ENCODE results near the gene CCDC174. TPM values are rescaled to one million over a fixed set of nuclear protein-coding genes. Genes with fewer than 3 reads are reported as not detected.

The CCDC174 gene
- total and polyA plus RNA-seq, 2 donors (not counting 3 experiments of a cell fraction or from before 2014, with no cell fraction given) = 4.7 to 16.6 TPM

GRCh38 chr3:14717307-14717706 lies 65.7 kb downstream of the CCDC174 start:
- Histone ChIP-seq H3K9ac (replicated peaks; ENCODE audit: extremely low read depth, insufficient read depth, low read length) (no peak overlapping the region), H2AFZ (ENCODE audit: low read depth, low read length) (no peak overlapping the region), H4K20me1 (replicated peaks; ENCODE audit: control insufficient read depth, extremely low read depth, insufficient read depth, low read length) (no peaks in the 10 kb centered on the region), H3K9me1 (replicated peaks; ENCODE audit: control insufficient read depth, extremely low read depth, insufficient read depth, low read length) (no peaks in the 10 kb centered on the region), H3K27me3 (ENCODE audit: control insufficient read depth in 2 of 2, insufficient read depth in 2 of 2, low read length in 2 of 2) (peaks cover 6 to 13% of the 10 kb centered on the region in 2 experiments), H3K4me1 (ENCODE audit: control insufficient read depth, extremely low read depth, insufficient read depth, low read length) (no peaks in the 10 kb centered on the region), H3K4me3 (replicated peaks in 1 of 3; ENCODE audit: insufficient read depth in 1 of 3, low read depth in 1 of 3, low read length in 3 of 3) (no peak overlapping the region), H3K79me2 (ENCODE audit: control insufficient read depth, insufficient read depth, low read length) (no peaks in the 10 kb centered on the region), H3K36me3 (ENCODE audit: control insufficient read depth in 2 of 2, extremely low read depth in 1 of 2, insufficient read depth in 2 of 2, low read length in 2 of 2) (no peaks in the 10 kb centered on the region), H3K4me2 (ENCODE audit: insufficient read depth, low read length) (no peak overlapping the region), H3K9me3 (replicated peaks; ENCODE audit: control insufficient read depth, insufficient read depth, low read length) (no peaks in the 10 kb centered on the region), H3K27ac (ENCODE audit: insufficient read depth, low read depth, low read length) (no peak overlapping the region)
- POLR2A ChIA-PET = no interaction called here
- no peak for TF ChIP-seq POLR2AphosphoS5 (IDR thresholded peaks at IDR 0.05; ENCODE audit: insufficient read depth, low read depth, low read length)
- TF ChIP-seq FOS (IDR thresholded peaks at IDR 0.05; ENCODE audit: borderline replicate concordance, insufficient read depth, low read length) = no peak
- no peak for TF ChIP-seq GATA2 (IDR thresholded peaks at IDR 0.05; ENCODE audit: insufficient read depth, insufficient read length, low read depth, low read length)
- TF ChIP-seq MYC (IDR thresholded peaks at IDR 0.05; ENCODE audit: low read depth, low read length) = no peak
- TF ChIP-seq JUN (IDR thresholded peaks at IDR 0.05; ENCODE audit: borderline replicate concordance, insufficient read depth, insufficient read length, low read depth) = no peak
- intact Hi-C loops (cut with micrococcal nuclease) (no loop called here), dilution Hi-C loops (cut with MboI; ENCODE audit: extremely low pct_ligation_motif_present, low sequenced_read_pairs) (no loop called here)
- DNase-seq (ENCODE audit: low read depth, low spot score) (no peak), FAIRE-seq (no peak)
- BruUV-seq (replicated peaks) = no TSS peak
- CTCF ChIA-PET = no interaction called here

- CTCF ChIA-PET = interaction anchor here (0.9 to 1.5 kb wide), 3 partner anchors 35 to 62 kb away, joined by 3 read pairs; no protein-coding TSS in a partner anchor
- no peak for FAIRE-seq
These were observed 67.0 kb downstream of the CCDC174 start for GRCh38 chr3:14718539-14718938.

More at GRCh38 chr3:14718539-14718938, 67.0 kb downstream of the CCDC174 start:
- no peaks in the 10 kb centered on the region for H3K9me3 ChIP-seq (replicated peaks; ENCODE audit: control insufficient read depth, insufficient read depth, low read length)
- dilution Hi-C loops (cut with MboI; ENCODE audit: extremely low pct_ligation_motif_present, low sequenced_read_pairs) = no loop called here
- H3K4me1 ChIP-seq (ENCODE audit: control insufficient read depth, extremely low read depth, insufficient read depth, low read length) = no peaks in the 10 kb centered on the region
- no peak overlapping the region for H3K4me2 ChIP-seq (ENCODE audit: insufficient read depth, low read length)
- H3K36me3 ChIP-seq (ENCODE audit: control insufficient read depth in 2 of 2, extremely low read depth in 1 of 2, insufficient read depth in 2 of 2, low read length in 2 of 2) = no peaks in the 10 kb centered on the region
- no peaks in the 10 kb centered on the region for H3K9me1 ChIP-seq (replicated peaks; ENCODE audit: control insufficient read depth, extremely low read depth, insufficient read depth, low read length)
- H2AFZ ChIP-seq (ENCODE audit: low read depth, low read length) = no peak overlapping the region
- no TSS peak for BruUV-seq (replicated peaks)
- no peak for DNase-seq (ENCODE audit: low read depth, low spot score)
- no peaks in the 10 kb centered on the region for H4K20me1 ChIP-seq (replicated peaks; ENCODE audit: control insufficient read depth, extremely low read depth, insufficient read depth, low read length)
- H3K9ac ChIP-seq (replicated peaks; ENCODE audit: extremely low read depth, insufficient read depth, low read length) = no peak overlapping the region
- POLR2A ChIA-PET = no interaction called here
- TF ChIP-seq MAX (IDR thresholded peaks at IDR 0.05; ENCODE audit: insufficient read depth, insufficient read length) = no peak
- no peak for TF ChIP-seq GATA2 (IDR thresholded peaks at IDR 0.05; ENCODE audit: insufficient read depth, insufficient read length, low read depth, low read length)
- TF ChIP-seq CTCF (IDR thresholded peaks at IDR 0.05; ENCODE audit: extremely low read depth in 1 of 2, insufficient read depth in 1 of 2, low read depth in 1 of 2, low read length in 2 of 2) = no peak
- no peak for TF ChIP-seq FOS (IDR thresholded peaks at IDR 0.05; ENCODE audit: borderline replicate concordance, insufficient read depth, low read length)
- no peak for TF ChIP-seq MYC (IDR thresholded peaks at IDR 0.05; ENCODE audit: low read depth, low read length)
- no peak for TF ChIP-seq POLR2AphosphoS5 (IDR thresholded peaks at IDR 0.05; ENCODE audit: insufficient read depth, low read depth, low read length)
- TF ChIP-seq JUN (IDR thresholded peaks at IDR 0.05; ENCODE audit: borderline replicate concordance, insufficient read depth, insufficient read length, low read depth) = no peak
- no peak for TF ChIP-seq POLR2A (IDR thresholded peaks at IDR 0.05; ENCODE audit: low read depth, low read length)
- TF ChIP-seq EZH2 (IDR thresholded peaks at IDR 0.05; ENCODE audit: borderline replicate concordance, low read depth, low read length, severe bottlenecking) = no peak
- no peak overlapping the region for H3K27ac ChIP-seq (ENCODE audit: insufficient read depth, low read depth, low read length)
- no peaks in the 10 kb centered on the region for H3K79me2 ChIP-seq (ENCODE audit: control insufficient read depth, insufficient read depth, low read length)
- H3K27me3 ChIP-seq (ENCODE audit: control insufficient read depth in 2 of 2, insufficient read depth in 2 of 2, low read length in 2 of 2) = peaks cover 4 to 12% of the 10 kb centered on the region in 2 experiments
- intact Hi-C loops (cut with micrococcal nuclease) = no loop called here
- no peak overlapping the region for H3K4me3 ChIP-seq (replicated peaks in 1 of 3; ENCODE audit: insufficient read depth in 1 of 3, low read depth in 1 of 3, low read length in 3 of 3)

Measured in endothelial cell of umbilical vein (primary cell).